Osteocyte (in vitro differentiated cells): Measurements from ENCODE around the gene JPT2. TPM values are rescaled to one million over a fixed set of nuclear protein-coding genes. Genes with fewer than 3 reads are reported as not detected.

Experiments used
- DNase-seq: peaks from one replicate; pipeline ENCODE4 v3.0.0; 2021; ENCODE audit warnings: mixed read lengths; ENCODE audit not compliant: unreplicated experiment; ENCODE audit errors: extremely low spot score
- H3K27ac Mint-ChIP-seq: one replicate; pipeline ENCODE4 v1.8.0; 2021; ENCODE audit warnings: mild to moderate bottlenecking, mixed read lengths; ENCODE audit not compliant: unreplicated experiment
- H3K27me3 Mint-ChIP-seq: one replicate; pipeline ENCODE4 v1.8.0; 2021; ENCODE audit warnings: mixed read lengths; ENCODE audit not compliant: unreplicated experiment
- H3K36me3 Mint-ChIP-seq: one replicate; pipeline ENCODE4 v1.8.0; 2021; ENCODE audit warnings: mixed read lengths; ENCODE audit not compliant: unreplicated experiment
- H3K4me1 Mint-ChIP-seq: one replicate; pipeline ENCODE4 v1.8.0; 2021; ENCODE audit warnings: mixed read lengths; ENCODE audit not compliant: unreplicated experiment
- H3K4me3 Mint-ChIP-seq: one replicate; pipeline ENCODE4 v1.8.0; 2021; ENCODE audit warnings: mild to moderate bottlenecking, moderate library complexity, mixed read lengths; ENCODE audit not compliant: unreplicated experiment
- H3K9me3 Mint-ChIP-seq: one replicate; pipeline ENCODE4 v1.8.0; 2021; ENCODE audit warnings: mixed read lengths; ENCODE audit not compliant: unreplicated experiment
- CTCF ChIP-seq: fragments of 200-600 bp; sonication (generic); IDR thresholded peaks from 2 replicates; pipeline ENCODE4 v1.5.0; 2021; ENCODE audit warnings: antibody characterized with exemption, mild to moderate bottlenecking, moderate library complexity
- total RNA-seq: library from RNA; stranded (reverse); gene quantifications from 2 replicates; pipeline ENCODE4 v1.2.1, GENCODE V29; 2021

The JPT2 gene
- total RNA-seq, 1 donor from 2014 or later, result 53.6 TPM

DNA sequence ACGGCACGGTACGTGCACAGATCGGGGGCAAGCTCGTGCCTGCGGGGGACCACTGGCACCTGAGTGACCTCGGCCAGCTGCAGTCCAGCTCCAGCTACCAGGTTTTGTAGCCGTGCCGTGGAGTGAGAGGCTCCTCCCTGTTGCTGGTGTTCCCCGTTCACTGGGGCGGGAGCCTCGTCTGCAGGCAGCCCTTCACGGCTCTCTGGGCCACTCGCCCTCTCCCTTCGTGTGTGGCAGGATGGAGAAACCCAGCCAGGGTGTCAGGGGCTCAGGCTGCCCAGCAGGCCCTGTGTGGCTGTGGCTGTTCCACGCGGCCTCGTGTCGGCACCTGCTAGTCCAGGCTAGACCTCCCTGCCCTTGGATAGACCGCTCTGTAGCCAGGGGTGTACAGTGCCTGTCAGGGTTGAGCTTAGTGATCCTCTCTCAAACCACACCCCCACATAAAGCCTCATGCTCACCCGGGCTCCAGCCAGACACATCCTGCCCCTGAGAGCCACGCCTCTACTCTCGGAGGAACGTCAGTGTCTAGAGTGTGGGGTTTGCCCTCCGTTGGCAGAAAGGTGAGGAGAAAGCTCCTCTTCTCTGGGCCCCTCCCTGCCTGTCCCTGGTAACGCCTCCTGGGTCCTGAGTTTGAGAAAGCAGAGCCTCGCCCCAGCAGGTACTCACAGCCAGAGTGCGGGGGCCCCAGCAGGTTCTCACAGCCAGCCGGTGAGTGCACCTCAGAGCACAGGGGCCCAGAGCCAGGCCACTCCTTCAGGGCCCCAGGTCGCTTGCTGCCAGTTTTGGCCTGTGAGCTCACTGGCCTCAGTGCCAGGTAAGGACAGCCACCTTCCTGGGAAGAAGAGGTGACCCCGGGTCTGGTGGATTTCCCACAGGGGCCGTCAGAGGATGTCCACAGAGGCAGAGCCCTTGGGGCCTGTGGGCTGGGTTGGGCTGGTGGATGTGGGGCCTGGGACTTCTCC lies 65.6 kb downstream of the JPT2 start:
- Mint-ChIP-seq H3K9me3 (no peaks in the 10 kb centered on the region), H3K4me3 (no peak overlapping the region), H3K27ac (peak overlapping the region; percentile 18), H3K4me1 (peaks cover 31% of the 10 kb centered on the region), H3K27me3 (no peaks in the 10 kb centered on the region), H3K36me3 (peaks cover 4% of the 10 kb centered on the region)
- peak; percentile 80 for DNase-seq
- TF ChIP-seq CTCF, result no peak

DNA sequence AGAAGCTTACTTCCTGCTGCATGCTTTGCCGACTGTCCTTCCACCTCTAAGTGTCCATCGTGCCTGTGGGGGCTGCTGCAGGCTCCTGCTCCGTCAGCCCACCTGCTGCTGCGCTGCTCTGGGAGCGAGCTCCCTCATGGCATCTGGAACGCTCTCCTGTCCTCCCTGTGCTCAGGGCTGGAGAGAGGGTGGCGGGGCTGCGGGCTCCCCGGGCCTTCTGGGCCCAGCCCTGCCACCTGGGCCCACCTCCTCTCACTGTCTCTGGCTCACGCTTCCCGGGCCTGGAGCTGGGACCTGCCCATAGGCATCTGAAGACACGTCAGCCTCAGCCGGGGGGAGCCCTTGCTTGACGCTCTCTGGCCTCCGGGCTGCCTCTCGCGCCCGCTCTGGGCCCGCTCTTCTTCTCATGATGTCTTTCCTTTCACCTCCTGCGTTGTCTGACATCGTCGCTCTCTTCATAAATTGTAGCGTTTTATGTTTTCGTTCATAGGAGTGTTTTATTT lies 66.3 kb downstream of the JPT2 start:
- H3K36me3 Mint-ChIP-seq, result peaks cover 4% of the 10 kb centered on the region
- H3K27me3 Mint-ChIP-seq, result no peaks in the 10 kb centered on the region
- no peak for DNase-seq
- TF ChIP-seq CTCF, result no peak
- peak overlapping the region; percentile 18 for H3K27ac Mint-ChIP-seq
- H3K4me3 Mint-ChIP-seq, result no peak overlapping the region
- H3K9me3 Mint-ChIP-seq, result no peaks in the 10 kb centered on the region
- peaks cover 31% of the 10 kb centered on the region for H3K4me1 Mint-ChIP-seq

DNA sequence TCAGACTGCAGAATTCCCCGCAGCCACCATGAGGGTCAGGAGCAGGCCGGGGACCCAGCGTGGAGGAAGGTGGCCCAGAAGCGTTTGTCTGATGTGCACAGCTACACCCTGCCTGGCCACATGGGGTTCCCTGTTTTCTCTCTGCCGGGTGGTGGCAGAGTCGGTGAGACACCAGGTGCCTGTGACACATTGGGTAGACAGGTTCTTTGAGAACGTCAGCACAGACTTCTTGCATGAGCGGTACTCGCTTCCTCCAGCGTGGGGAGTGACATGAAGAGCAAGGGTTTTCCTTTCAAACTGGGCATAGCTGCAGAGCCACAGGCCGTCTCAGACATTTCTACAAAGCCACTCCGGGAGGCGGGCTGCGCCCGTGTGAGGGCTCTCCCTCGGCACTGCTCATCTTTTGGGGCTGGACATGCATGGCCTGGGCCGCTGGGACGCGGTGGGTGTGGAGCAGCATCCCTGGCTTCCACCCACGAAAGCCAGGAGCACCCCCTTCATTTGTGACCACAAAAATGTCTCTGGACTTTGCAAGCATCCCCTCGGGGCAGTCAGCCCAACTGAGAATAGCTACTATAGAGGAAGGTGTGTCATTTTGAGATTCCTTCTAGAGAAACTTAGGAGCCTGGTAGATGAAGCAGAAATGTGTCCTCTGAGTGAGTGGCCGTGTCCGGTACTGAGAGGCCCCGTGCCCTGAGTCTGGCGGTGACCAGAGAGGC lies 67.3 kb downstream of the JPT2 start:
- Mint-ChIP-seq H3K36me3 (peaks cover 4% of the 10 kb centered on the region), H3K27me3 (no peaks in the 10 kb centered on the region), H3K9me3 (no peaks in the 10 kb centered on the region), H3K4me1 (peaks cover 31% of the 10 kb centered on the region), H3K27ac (peak overlapping the region; percentile 96), H3K4me3 (peak overlapping the region; percentile 50)
- no peak for TF ChIP-seq CTCF
- peak; percentile 89 for DNase-seq

- peaks cover under 1% of the 10 kb centered on the region for H3K36me3 Mint-ChIP-seq
- peaks cover 31% of the 10 kb centered on the region for H3K4me1 Mint-ChIP-seq
- no peaks in the 10 kb centered on the region for H3K9me3 Mint-ChIP-seq
- DNase-seq, result peak; percentile 83
- peak overlapping the region; percentile 96 for H3K27ac Mint-ChIP-seq
- TF ChIP-seq CTCF, result no peak
- H3K4me3 Mint-ChIP-seq, result peak overlapping the region; percentile 50
- H3K27me3 Mint-ChIP-seq, result no peaks in the 10 kb centered on the region
Measured at GRCh38 chr16:1745900-1746692, 68.0 kb downstream of the JPT2 start.
